KOPT-K1 (cell line): ENCODE measurements around the gene GPR25.

Source experiments
- H3K27ac ChIP-seq: fragments of 200-600 bp; sonication (generic); 2 replicates; pipeline ENCODE4 v1.5.1; 2016; ENCODE audit warnings: antibody characterized with exemption, mild to moderate bottlenecking, low read depth, low read length; ENCODE audit not compliant: poor library complexity, severe bottlenecking
- H3K36me3 ChIP-seq: fragments of 200-600 bp; sonication (generic); 2 replicates; pipeline ENCODE4 v1.5.1; 2017; ENCODE audit warnings: antibody characterized with exemption, mild to moderate bottlenecking, low read length, moderate library complexity; ENCODE audit not compliant: insufficient read depth
- H3K9me3 ChIP-seq: fragments of 200-600 bp; sonication (generic); 2 replicates; pipeline ENCODE4 v1.5.1; 2017; ENCODE audit warnings: antibody characterized with exemption, low read length, mild to moderate bottlenecking; ENCODE audit not compliant: insufficient read depth, poor library complexity, severe bottlenecking

The GPR25 gene

GRCh38 chr1:200872446-200873115, at the start of gene GPR25:
Gene GPR25 (plus strand): TSS chr1:200872981. CDS start chr1:200873038, 57 bp downstream.
- no peak within 1 kb of the TSS for H3K27ac ChIP-seq
- no peaks in the 10 kb centered on the region for H3K36me3 ChIP-seq
- no peaks in the 10 kb centered on the region for H3K9me3 ChIP-seq

GRCh38 chr1:200831091-200831490, 41.7 kb upstream of the GPR25 start:
- H3K27ac ChIP-seq = no peak overlapping the region
- H3K9me3 ChIP-seq = no peaks in the 10 kb centered on the region
- no peaks in the 10 kb centered on the region for H3K36me3 ChIP-seq

GRCh38 chr1:200834383-200834782, 38.4 kb upstream of the GPR25 start:
- H3K9me3 ChIP-seq = no peaks in the 10 kb centered on the region
- no peaks in the 10 kb centered on the region for H3K36me3 ChIP-seq
- H3K27ac ChIP-seq = no peak overlapping the region

- H3K27ac ChIP-seq = no peak overlapping the region
Observed at GRCh38 chr1:200836213-200836612, 36.6 kb upstream of the GPR25 start.

GRCh38 chr1:200837931-200838571, 34.7 kb upstream of the GPR25 start:
- no peak overlapping the region for H3K27ac ChIP-seq
- H3K9me3 ChIP-seq = no peaks in the 10 kb centered on the region
- no peaks in the 10 kb centered on the region for H3K36me3 ChIP-seq

More at GRCh38 chr1:200836213-200836612, 36.6 kb upstream of the GPR25 start:
- no peaks in the 10 kb centered on the region for H3K36me3 ChIP-seq
- H3K9me3 ChIP-seq = no peaks in the 10 kb centered on the region

GRCh38 chr1:200838676-200839445, 33.9 kb upstream of the GPR25 start:
- Histone ChIP-seq H3K36me3 (no peaks in the 10 kb centered on the region), H3K27ac (no peak overlapping the region), H3K9me3 (no peaks in the 10 kb centered on the region)

GRCh38 chr1:200845360-200845759, 27.4 kb upstream of the GPR25 start:
- Histone ChIP-seq H3K27ac (no peak overlapping the region), H3K36me3 (no peaks in the 10 kb centered on the region), H3K9me3 (no peaks in the 10 kb centered on the region)

- H3K36me3 ChIP-seq = no peaks in the 10 kb centered on the region
- no peaks in the 10 kb centered on the region for H3K9me3 ChIP-seq
- H3K27ac ChIP-seq = no peak overlapping the region
Observed at GRCh38 chr1:200846398-200846797, 26.4 kb upstream of the GPR25 start.

GRCh38 chr1:200849430-200849829, 23.4 kb upstream of the GPR25 start:
- Histone ChIP-seq H3K27ac (no peak overlapping the region), H3K9me3 (no peaks in the 10 kb centered on the region), H3K36me3 (no peaks in the 10 kb centered on the region)

GRCh38 chr1:200850554-200850953, 22.2 kb upstream of the GPR25 start:
- Histone ChIP-seq H3K36me3 (no peaks in the 10 kb centered on the region), H3K9me3 (no peaks in the 10 kb centered on the region), H3K27ac (no peak overlapping the region)

GRCh38 chr1:200856716-200857357, 15.9 kb upstream of the GPR25 start:
- Histone ChIP-seq H3K9me3 (no peaks in the 10 kb centered on the region), H3K36me3 (no peaks in the 10 kb centered on the region), H3K27ac (no peak overlapping the region)

GRCh38 chr1:200857804-200858203, 15.0 kb upstream of the GPR25 start:
- H3K9me3 ChIP-seq = no peaks in the 10 kb centered on the region
- no peaks in the 10 kb centered on the region for H3K36me3 ChIP-seq
- H3K27ac ChIP-seq = no peak overlapping the region

- no peaks in the 10 kb centered on the region for H3K9me3 ChIP-seq
Observed at GRCh38 chr1:200861937-200862647, 10.7 kb upstream of the GPR25 start.

GRCh38 chr1:200862713-200863415, 9.9 kb upstream of the GPR25 start:
- Histone ChIP-seq H3K9me3 (no peaks in the 10 kb centered on the region), H3K36me3 (no peaks in the 10 kb centered on the region), H3K27ac (no peak overlapping the region)

More at GRCh38 chr1:200861937-200862647, 10.7 kb upstream of the GPR25 start:
- H3K27ac ChIP-seq = no peak overlapping the region
- no peaks in the 10 kb centered on the region for H3K36me3 ChIP-seq
